ENCODE data around the gene NME9. TPM values are rescaled to one million over a fixed set of nuclear protein-coding genes. Genes with fewer than 3 reads are reported as not detected.

The NME9 gene
- total RNA-seq, 1 donor from 2014 or later: 0.47 TPM

DNA sequence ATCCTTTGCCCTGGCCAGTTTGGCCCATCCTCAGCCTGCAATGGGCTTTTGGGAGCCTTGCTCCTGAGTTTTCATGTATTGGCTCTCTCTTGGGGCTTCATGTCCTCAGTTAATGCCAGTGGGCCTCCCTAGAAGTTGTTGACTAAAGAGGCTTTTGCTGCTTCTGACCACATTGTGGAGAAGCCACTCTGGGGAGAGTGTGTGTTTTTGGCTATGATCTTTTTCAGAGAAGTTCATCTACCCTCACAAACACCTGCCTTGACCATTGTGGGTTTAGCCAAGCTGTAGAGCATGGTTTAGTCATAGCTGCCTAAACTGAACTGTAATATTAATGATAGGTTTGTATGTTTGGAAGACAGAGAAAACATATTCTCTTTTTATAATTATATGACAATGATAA is 24.7 kb upstream of the NME9 start:
- Mint-ChIP-seq H3K4me1 (ENCODE audit: low read depth, unreplicated experiment) (peaks cover 2% of the 10 kb centered on the region), H3K27me3 (ENCODE audit: unreplicated experiment) (peaks cover 3% of the 10 kb centered on the region), H3K4me3 (ENCODE audit: unreplicated experiment) (no peak overlapping the region), H3K9me3 (ENCODE audit: unreplicated experiment) (peaks cover 6% of the 10 kb centered on the region), H3K27ac (ENCODE audit: unreplicated experiment) (no peak overlapping the region), H3K36me3 (ENCODE audit: unreplicated experiment) (no peaks in the 10 kb centered on the region)
- TF ChIP-seq CTCF (IDR thresholded peaks at IDR 0.05; ENCODE audit: partially characterized antibody, unreplicated experiment): no peak
- DNase-seq: no peak

DNA sequence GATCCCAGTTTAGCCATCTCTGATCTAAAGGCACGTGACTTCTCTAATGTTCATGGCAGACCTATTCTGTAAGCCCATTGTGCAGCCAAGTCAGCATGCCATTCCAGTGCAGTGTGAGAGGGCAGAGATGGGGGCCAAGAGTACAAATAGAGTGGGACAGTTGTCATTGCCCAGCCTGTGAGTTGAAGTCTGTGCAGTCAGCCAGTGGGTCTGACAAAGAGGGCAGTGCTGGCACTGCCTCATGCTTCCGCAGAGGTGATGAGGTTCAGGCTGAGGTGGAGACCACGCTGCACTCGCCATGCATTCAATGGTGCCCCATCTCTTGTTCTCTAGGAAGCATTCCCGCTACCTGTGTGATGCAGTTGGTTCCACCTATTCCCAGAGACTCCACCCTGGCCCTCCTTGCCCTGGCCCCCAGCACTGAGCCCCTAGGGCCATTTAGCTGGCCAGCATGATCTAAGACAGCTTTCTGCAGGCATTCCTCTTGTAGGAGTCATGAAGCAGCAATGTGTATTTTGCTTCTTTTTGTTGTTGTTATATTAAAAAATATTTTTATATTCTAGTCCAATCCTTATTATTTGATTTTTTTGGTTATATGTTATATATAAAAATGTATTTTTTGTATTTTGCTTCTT is 22.4 kb upstream of the NME9 start:
- H3K27me3 Mint-ChIP-seq (ENCODE audit: unreplicated experiment): peaks cover 15% of the 10 kb centered on the region
- H3K27ac Mint-ChIP-seq (ENCODE audit: unreplicated experiment): no peak overlapping the region
- TF ChIP-seq CTCF (IDR thresholded peaks at IDR 0.05; ENCODE audit: partially characterized antibody, unreplicated experiment): no peak
- no peaks in the 10 kb centered on the region for H3K36me3 Mint-ChIP-seq (ENCODE audit: unreplicated experiment)
- no peak overlapping the region for H3K4me3 Mint-ChIP-seq (ENCODE audit: unreplicated experiment)
- H3K9me3 Mint-ChIP-seq (ENCODE audit: unreplicated experiment): peaks cover 13% of the 10 kb centered on the region
- peaks cover 3% of the 10 kb centered on the region for H3K4me1 Mint-ChIP-seq (ENCODE audit: low read depth, unreplicated experiment)
- no peak for DNase-seq

DNA sequence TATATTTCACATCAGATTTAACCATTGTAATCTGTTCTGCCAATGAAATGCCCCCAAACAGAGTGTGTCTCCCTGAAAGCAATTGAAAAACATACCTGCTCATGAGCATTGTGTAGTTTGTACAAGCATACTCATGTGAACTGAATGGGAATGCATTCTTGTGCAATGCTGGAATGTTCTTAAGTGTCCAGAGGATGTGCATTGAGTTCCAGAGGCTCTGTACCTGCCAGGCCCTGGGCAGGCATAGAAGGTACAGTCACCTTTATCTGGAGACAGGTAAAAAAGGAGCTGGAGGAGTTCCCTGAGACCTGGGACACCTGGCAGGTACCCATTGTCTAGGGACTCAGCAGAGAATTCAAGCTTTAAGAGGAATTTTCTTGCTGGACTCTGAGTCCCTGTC is 21.5 kb upstream of the NME9 start:
- H3K9me3 Mint-ChIP-seq (ENCODE audit: unreplicated experiment): peaks cover 12% of the 10 kb centered on the region

DNA sequence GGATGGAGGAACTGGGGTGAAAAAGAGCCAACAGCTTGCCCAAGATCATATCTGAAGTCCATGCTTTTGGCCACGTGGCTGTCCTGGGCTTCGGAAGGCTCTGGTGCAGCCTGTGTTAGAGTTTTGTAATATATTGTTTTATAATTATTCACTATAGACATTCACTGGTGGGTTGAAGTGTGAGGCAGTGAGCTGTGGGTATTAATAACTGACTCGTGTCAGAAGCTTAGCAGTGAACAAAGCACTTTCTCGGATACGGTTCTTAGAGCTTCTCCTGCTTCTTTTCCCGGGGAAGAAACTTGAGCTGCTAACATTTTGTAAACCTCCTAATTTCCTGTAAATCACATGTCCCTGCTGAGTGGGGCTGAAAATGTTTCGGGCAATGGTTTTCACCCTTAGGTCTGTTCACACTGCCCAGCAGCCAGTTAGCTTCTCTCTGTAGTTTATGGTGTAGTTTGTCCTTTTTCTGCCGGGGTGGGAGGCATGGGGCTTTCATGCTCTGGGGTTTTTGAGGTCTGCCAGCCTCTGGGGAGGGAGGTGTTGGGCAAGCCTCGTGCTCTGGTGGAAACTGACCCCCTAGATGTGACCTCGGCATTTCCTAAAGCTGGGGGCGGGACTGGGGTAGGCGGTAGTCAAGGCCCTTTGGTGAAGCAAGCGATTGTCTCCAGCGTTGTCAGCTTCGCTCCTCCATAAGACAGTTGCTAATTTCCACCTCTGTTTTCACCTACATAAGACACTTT is 20.4 kb upstream of the NME9 start:
- Mint-ChIP-seq H3K36me3 (ENCODE audit: unreplicated experiment) (no peaks in the 10 kb centered on the region), H3K4me1 (ENCODE audit: low read depth, unreplicated experiment) (peaks cover 3% of the 10 kb centered on the region), H3K27me3 (ENCODE audit: unreplicated experiment) (peaks cover 15% of the 10 kb centered on the region), H3K27ac (ENCODE audit: unreplicated experiment) (no peak overlapping the region), H3K9me3 (ENCODE audit: unreplicated experiment) (peaks cover 12% of the 10 kb centered on the region), H3K4me3 (ENCODE audit: unreplicated experiment) (peak overlapping the region; percentile 93)
- no peak for DNase-seq
- TF ChIP-seq CTCF (IDR thresholded peaks at IDR 0.05; ENCODE audit: partially characterized antibody, unreplicated experiment): no peak

More for the DNA sequence above, 21.5 kb upstream of the NME9 start:
- TF ChIP-seq CTCF (IDR thresholded peaks at IDR 0.05; ENCODE audit: partially characterized antibody, unreplicated experiment): no peak
- Mint-ChIP-seq H3K27ac (ENCODE audit: unreplicated experiment) (no peak overlapping the region), H3K4me3 (ENCODE audit: unreplicated experiment) (no peak overlapping the region), H3K4me1 (ENCODE audit: low read depth, unreplicated experiment) (peaks cover 3% of the 10 kb centered on the region), H3K27me3 (ENCODE audit: unreplicated experiment) (peaks cover 15% of the 10 kb centered on the region), H3K36me3 (ENCODE audit: unreplicated experiment) (no peaks in the 10 kb centered on the region)
- no peak for DNase-seq

Measured in glutamatergic neuron (in vitro differentiated cells).